AG04449 (cell line): ENCODE data around the gene CCL11.

Source experiments
- CTCF ChIA-PET: fragments of 350-600 bp; formaldehyde crosslinking; extraction: SDS; loops from one replicate; lab custom pipeline; 2021; ENCODE audit warnings: antibody characterized with exemption; lab: Yijun Ruan, JAX
- POLR2A ChIA-PET: fragments of 400-600, 350-600 bp; formaldehyde crosslinking; extraction: SDS; loops from one replicate; lab custom pipeline; 2020; ENCODE audit warnings: antibody characterized with exemption, inconsistent platforms; lab: Yijun Ruan, JAX
- DNase-seq: peaks from one replicate; pipeline ENCODE4 v3.0.0-alpha.2; 2010; ENCODE audit warnings: low read depth, low spot score
- H3K4me3 ChIP-seq: 2 replicates; pipeline ENCODE4 v1.5.1; 2011; ENCODE audit warnings: low read depth, mild to moderate bottlenecking, control low read depth, low read length
- CTCF ChIP-seq: IDR thresholded peaks from one replicate; pipeline ENCODE4 v1.5.1; 2011; ENCODE audit warnings: mild to moderate bottlenecking, moderate library complexity, low read length, control low read depth, inconsistent platforms; ENCODE audit not compliant: insufficient read depth; ENCODE audit errors: missing control alignments

Gene CCL11

GRCh38 chr17:34254146-34254545, 31.4 kb upstream of the CCL11 start:
- H3K4me3 ChIP-seq: no peak overlapping the region
- TF ChIP-seq CTCF: no peak
- CTCF ChIA-PET: interaction anchor here (2.6 to 9.2 kb wide), 2 partner anchors 15 to 107 kb away, joined by 7 to 73 read pairs; partner anchors contain the start of gene CCL1
- POLR2A ChIA-PET: interaction anchor here (1.3 to 2.3 kb wide), 2 partner anchors 29 to 46 kb away, joined by 3 to 12 read pairs; no protein-coding TSS in a partner anchor
- peak; percentile 73 for DNase-seq

GRCh38 chr17:34254651-34255380, 30.7 kb upstream of the CCL11 start, which contains the start of gene CCL2:
Gene CCL2, plus strand, starts transcription at chr17:34255285. Its CDS starts 65 bp downstream, at chr17:34255350.
- TF ChIP-seq CTCF: no peak
- CTCF ChIA-PET: interaction anchor here (1.3 to 9.2 kb wide), 4 partner anchors 10 to 106 kb away, joined by 6 to 73 read pairs (median 9); partner anchors contain the start of gene CCL1
- peak within 1 kb of the TSS; percentile 67 for H3K4me3 ChIP-seq
- DNase-seq: no peak
- POLR2A ChIA-PET: interaction anchor here (1.3 to 2.3 kb wide), 3 partner anchors 20 to 46 kb away, joined by 3 to 12 read pairs (median 3); no protein-coding TSS in a partner anchor

DNA sequence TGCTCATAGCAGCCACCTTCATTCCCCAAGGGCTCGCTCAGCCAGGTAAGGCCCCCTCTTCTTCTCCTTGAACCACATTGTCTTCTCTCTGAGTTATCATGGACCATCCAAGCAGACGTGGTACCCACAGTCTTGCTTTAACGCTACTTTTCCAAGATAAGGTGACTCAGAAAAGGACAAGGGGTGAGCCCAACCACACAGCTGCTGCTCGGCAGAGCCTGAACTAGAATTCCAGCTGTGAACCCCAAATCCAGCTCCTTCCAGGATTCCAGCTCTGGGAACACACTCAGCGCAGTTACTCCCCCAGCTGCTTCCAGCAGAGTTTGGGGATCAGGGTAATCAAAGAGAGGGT, 30.2 kb upstream of the CCL11 start:
- POLR2A ChIA-PET: interaction anchor here (1.5 to 2.3 kb wide), 2 partner anchors 20 to 45 kb away, joined by 3 to 12 read pairs; no protein-coding TSS in a partner anchor
- H3K4me3 ChIP-seq: peak overlapping the region; percentile 67
- no peak for DNase-seq
- CTCF ChIA-PET: interaction anchor here (1.2 to 9.2 kb wide), 5 partner anchors 10 to 106 kb away, joined by 4 to 73 read pairs (median 7); partner anchors contain the start of gene CCL1
- no peak for TF ChIP-seq CTCF

DNA sequence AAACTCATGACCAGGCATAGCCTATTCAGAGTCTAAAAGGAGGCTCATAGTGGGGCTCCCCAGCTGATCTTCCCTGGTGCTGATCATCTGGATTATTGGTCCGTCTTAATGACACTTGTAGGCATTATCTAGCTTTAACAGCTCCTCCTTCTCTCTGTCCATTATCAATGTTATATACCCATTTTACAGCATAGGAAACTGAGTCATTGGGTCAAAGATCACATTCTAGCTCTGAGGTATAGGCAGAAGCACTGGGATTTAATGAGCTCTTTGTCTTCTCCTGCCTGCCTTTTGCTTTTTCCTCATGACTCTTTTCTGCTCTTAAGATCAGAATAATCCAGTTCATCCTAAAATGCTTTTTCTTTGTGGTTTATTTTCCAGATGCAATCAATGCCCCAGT, 29.7 kb upstream of the CCL11 start:
- no peak for TF ChIP-seq CTCF
- peak overlapping the region; percentile 67 for H3K4me3 ChIP-seq
- CTCF ChIA-PET: interaction anchor here (1.0 to 9.2 kb wide), 7 partner anchors 9 to 105 kb away, joined by 3 to 73 read pairs (median 6); partner anchors contain the start of gene CCL1
- POLR2A ChIA-PET: interaction anchor here (1.5 to 2.3 kb wide), 2 partner anchors 21 to 45 kb away, joined by 3 to 12 read pairs; no protein-coding TSS in a partner anchor
- no peak for DNase-seq

- DNase-seq: no peak
- CTCF ChIA-PET: interaction anchor here (3.1 kb wide), 1 partner anchor 44 kb away, joined by 11 read pairs; no protein-coding TSS in a partner anchor
- POLR2A ChIA-PET: no interaction called here
- H3K4me3 ChIP-seq: no peak overlapping the region
- no peak for TF ChIP-seq CTCF
Measured at GRCh38 chr17:34257299-34257985, 28.1 kb upstream of the CCL11 start.
